Measurements from ENCODE around the gene DVL1.

DNA sequence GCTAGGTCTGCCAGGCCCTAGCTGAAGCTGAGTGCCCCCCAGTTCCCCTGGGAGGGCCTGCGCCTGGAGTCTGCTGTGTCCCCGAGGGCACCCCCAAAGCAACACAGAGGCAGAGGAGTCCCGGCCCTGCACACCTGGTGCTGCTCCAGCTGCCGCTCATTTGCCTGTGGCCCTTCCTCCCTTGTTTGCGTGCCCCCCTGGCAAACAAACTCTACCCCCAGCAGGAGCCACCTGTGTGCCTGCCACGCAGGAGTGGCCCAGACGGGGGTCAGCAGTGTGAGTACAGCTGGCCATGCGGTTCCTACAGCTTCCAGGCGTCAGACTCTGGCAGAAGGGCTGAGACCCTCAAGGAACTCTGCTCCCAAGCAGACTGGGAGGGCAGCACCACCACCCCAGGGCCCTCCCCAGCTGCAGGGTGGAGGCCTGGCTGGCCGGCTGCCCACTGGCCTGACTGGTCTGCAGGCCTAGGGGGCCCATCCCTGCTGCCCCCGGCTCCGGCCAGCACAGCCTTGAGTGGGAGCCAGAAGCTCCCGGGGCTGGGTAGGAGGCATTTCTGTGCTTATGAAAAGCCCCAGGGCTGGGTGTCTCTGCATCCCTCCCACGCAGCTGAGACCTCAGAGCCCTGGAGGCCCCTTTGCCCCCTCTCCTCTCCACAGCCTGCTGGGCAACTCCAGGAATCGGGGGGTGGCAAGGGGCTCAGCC, 18.7 kb downstream of the DVL1 start:
- TF ChIP-seq CTCF (IDR thresholded peaks at IDR 0.05; ENCODE audit: low read depth, low read length) (no peak), EZH2phosphoT487 (IDR thresholded peaks at IDR 0.05; ENCODE audit: low read depth) (no peak)

Data from OCI-LY3 (cell line).